Body of pancreas (tissue), 4 donors: ENCODE measurements around the gene SLC1A2.

Source experiments
- POLR2A ChIP-seq, 3 donors: fragments of 450-650 bp; IDR thresholded peaks; one replicate each; pipeline ENCODE4 v1.6.1; 2016; ENCODE audit warnings: antibody characterized with exemption in 3 of 3, mild to moderate bottlenecking in 2 of 3
- TF ChIP-seq, protein P1 (sequence below), 7 experiments: fragments of 450-650 bp in 4 of 7; fragments of 200-600 bp in 3 of 7; sonication (generic) in 3 of 7; IDR thresholded peaks; one replicate each; pipeline ENCODE4 v1.5.1; 2016 to 2019; ENCODE audit warnings: antibody characterized with exemption in 7 of 7

DNA sequence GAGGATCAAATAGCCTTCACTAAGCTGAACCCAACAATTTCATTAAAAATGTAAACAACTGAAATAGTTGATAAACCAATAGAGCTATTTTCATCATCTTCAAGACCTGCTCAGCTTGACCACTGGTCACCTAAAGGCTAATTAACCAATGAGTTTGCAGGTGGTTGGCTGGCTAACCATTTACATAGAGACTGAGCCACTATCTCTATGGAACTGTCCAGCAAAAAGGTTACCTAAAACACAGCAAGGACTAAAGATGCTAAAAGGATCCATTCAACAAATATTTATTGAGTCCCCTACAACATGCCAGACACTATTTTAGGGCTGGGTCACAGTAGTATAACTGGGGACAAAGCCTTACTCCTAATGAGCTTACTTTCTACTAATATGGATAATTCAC, 156.6 kb downstream of the SLC1A2 start:
- TF ChIP-seq, protein P1, sequence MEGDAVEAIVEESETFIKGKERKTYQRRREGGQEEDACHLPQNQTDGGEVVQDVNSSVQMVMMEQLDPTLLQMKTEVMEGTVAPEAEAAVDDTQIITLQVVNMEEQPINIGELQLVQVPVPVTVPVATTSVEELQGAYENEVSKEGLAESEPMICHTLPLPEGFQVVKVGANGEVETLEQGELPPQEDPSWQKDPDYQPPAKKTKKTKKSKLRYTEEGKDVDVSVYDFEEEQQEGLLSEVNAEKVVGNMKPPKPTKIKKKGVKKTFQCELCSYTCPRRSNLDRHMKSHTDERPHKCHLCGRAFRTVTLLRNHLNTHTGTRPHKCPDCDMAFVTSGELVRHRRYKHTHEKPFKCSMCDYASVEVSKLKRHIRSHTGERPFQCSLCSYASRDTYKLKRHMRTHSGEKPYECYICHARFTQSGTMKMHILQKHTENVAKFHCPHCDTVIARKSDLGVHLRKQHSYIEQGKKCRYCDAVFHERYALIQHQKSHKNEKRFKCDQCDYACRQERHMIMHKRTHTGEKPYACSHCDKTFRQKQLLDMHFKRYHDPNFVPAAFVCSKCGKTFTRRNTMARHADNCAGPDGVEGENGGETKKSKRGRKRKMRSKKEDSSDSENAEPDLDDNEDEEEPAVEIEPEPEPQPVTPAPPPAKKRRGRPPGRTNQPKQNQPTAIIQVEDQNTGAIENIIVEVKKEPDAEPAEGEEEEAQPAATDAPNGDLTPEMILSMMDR (IDR thresholded peaks at IDR 0.05) = no peak
- no peak for TF ChIP-seq POLR2A (IDR thresholded peaks at IDR 0.05)
